ENCODE results near the gene SLC4A3.
"Not testable (repeated sequence)": the region's sequence is repeated elsewhere in the genome, so short reads cannot be mapped to it uniquely, and the experiment has no call there.

The SLC4A3 gene

DNA sequence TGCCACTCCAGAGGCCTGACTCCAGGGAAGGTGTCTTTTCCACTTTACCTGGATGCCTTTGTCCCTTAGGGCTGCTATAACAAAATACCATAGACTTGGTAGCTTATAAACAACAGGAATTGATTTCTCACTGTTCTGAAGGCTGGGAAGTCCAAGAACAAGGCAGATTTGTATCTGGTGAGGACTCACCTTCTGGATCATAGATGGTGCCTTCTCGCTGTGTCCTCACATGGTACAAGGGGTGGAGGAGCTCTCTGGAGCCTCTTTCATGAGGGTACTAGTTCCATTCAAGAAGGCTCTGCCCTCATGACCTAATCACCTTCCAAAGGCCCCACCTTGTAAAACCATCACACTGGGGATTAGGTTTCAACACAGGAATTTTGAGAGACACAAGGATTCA lies 52.1 kb downstream of the SLC4A3 start:
- DNase-seq (ENCODE audit: low spot score): no peak

DNA sequence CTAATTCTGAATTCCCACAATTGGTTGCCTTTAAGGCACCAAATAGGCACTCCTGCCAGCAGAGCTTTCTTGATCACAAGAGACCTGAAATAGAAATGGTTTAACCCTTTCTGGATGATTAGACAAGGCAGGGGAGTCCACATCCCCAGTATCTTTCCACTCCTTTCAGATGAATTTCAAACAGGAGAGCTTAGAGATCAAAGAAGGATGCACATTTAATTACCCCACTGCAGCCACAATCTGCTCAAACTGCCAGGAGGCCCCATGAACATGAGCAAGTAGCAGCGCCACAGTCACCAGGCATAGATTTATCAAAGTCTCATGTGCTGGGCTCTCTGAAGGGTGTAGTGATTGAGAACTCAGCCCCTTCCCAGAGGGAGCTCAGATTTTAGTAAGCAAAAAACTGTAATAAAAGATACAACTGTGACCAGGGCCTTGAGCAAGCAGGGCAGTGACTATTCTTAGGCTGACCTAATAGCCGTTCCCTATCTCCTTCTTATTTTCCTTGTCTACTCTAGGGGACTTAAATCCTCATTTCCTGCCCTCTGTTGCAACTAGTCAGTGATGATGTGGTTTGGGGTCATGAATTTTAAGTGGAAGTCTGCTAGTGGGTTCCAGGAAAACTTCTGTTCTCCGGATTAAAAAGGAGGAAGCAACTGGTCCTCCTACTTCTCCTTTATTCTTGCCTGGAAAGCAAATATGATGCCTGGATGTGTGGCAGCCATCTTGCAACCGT lies 53.7 kb downstream of the SLC4A3 start:
- no peak for DNase-seq (ENCODE audit: low spot score)

- DNase-seq (ENCODE audit: low spot score): no peak
These were observed 54.4 kb downstream of the SLC4A3 start for GRCh38 chr2:219681694-219682300.

- DNase-seq (ENCODE audit: low spot score): not testable (repeated sequence)
These were observed 56.0 kb downstream of the SLC4A3 start for GRCh38 chr2:219683474-219683873.

- peak; percentile 80 for DNase-seq (ENCODE audit: low spot score)
These were observed 57.6 kb downstream of the SLC4A3 start for GRCh38 chr2:219684721-219685689.

DNA sequence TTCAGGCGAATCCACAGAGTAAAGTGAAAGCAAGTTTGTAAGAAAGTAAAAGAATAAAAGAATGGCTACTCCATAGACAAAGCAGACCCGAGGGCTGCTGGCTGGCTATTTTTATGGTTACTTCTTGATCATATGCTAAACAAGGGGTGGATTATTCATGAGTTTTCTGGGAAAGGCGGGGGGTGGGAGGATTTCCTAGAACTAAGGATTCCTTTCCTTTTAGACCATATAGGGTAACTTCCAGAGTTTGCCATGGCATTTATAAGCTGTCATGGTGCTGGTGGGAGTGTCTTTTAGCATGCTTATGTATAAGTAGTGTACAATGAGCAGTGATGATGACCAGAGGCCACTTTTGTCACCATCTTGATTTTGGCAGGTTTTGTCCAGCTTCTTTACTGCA lies 59.8 kb downstream of the SLC4A3 start:
- DNase-seq (ENCODE audit: low spot score): no peak

GRCh38 chr2:219687882-219688559 lies 60.6 kb downstream of the SLC4A3 start:
- DNase-seq (ENCODE audit: low spot score): no peak

DNA sequence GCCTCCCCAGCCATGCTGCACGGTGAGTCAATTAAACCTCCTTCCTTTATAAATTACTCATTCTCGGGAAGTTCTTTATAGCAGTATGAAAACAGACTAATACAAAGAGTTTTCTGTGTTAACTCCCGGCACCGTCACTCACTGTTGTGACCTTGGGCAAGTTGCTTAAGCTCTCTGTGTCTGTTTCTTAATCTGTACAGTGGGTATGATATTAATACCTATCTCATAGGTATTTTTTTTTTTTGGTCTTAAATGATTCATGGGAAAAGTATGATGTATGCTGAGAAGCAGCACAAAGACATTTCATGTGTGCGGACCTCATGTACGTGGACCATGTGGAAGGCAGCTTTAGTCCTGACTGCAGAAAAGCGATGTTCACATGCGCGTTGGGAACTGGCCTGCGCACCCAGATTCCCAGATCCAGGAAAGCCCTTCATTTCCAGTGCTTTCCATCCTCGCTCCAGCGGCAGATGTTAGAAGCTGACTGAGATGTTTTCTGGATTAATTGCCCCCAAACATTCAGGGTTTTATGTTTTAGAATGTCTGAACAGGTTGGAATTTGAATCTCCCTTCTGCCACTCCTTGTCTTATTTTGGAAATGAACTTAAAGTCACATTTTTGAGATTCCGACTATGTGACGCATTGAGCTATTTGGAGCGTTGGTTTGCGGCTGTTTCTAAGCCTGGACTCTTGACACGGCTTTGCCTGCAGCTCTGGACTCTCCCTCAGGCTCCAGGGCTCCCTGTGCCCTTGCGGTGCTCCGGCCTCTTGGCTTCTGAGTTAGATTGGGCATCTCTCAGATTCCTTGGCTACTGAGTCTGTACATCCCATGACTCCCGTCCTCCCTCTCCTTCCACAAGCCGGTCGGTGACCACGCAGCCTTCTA lies 61.4 kb downstream of the SLC4A3 start:
- no peak for DNase-seq (ENCODE audit: low spot score)

DNA sequence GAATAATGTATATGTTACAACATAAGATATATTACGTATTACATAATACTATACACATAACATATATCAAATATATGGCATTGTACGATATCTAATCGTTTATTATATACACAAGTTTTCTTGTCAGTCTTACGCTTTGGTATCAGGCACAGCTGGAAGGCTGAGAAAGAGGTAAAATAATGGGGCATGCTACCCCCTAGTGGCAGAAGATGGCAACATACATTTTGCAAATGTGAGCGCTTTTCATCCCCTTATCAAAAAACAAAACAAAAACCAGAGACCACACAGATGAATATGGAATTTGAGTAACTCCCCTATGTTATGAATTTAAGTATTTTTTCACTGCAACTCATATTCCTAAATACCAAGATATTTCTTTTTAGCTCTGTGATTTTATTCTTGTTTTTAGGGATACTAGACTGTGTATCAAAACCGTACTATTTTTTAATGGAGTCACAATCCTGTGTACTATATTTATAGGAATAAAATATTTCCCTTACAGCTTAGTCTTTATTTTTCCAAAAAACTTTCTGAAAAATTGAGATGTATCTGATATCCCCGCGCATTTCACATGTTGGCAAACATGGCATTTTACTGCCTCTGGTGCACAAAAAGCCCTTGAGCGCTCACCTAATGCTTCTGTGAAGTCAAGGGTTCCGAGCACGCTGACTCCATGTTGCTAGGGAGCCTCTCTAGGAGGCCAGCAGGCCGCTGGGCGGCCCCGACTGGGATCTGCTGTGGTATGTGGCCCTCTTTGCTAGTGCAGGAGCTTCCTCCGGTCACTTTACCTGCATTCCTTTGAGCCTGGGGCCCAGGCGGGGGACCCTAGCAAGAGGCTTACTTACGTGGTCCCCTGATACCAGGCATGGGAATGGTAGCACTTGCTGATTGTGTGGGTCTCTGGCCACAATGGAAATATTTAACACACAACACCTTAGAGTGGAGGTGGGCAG lies 62.5 kb downstream of the SLC4A3 start:
- DNase-seq (ENCODE audit: low spot score): peak; percentile 64

GRCh38 chr2:219691571-219691970 lies 64.1 kb downstream of the SLC4A3 start:
- DNase-seq (ENCODE audit: low spot score): no peak

Measured in germinal center (tissue), 1 donor.